Peyer's patch (tissue), 4 donors: ENCODE measurements around the gene KCNMA1.

ENCODE experiments used
- POLR2A ChIP-seq, 2 donors: fragments of 450-650 bp; IDR thresholded peaks; one replicate each; pipeline ENCODE4 v1.5.1; 2017; ENCODE audit warnings: antibody characterized with exemption in 2 of 2, mild to moderate bottlenecking in 2 of 2, moderate library complexity in 2 of 2
- TF ChIP-seq, protein P1 (sequence below), 6 experiments: fragments of 450-650 bp in 4 of 6; fragments of 200-600 bp in 2 of 6; sonication (generic) in 1 of 6; IDR thresholded peaks; one replicate each; pipeline ENCODE4 v1.5.1; 2017 to 2019; ENCODE audit warnings: antibody characterized with exemption in 6 of 6, mild to moderate bottlenecking in 3 of 6, moderate library complexity in 1 of 6

DNA sequence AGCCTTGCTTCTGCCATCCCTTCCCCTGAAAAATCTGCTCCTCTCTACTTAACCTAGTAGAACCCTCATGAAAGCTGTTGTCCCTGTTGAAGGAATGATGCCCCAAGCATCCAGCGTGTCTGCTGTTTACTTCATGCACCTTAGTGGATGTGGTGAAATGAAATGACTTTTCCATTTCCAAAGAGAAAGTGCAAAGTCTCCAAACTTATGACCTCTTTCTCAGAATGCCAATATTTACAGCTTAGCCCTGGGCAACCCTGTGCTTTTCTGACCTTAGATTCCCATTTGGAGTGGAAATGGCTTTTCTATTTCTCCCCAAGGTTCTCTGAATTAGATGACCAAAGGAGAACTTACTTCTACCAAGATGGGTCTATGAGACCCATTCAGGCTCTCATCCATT lies 256.9 kb downstream of the KCNMA1 start:
- TF ChIP-seq, protein P1, sequence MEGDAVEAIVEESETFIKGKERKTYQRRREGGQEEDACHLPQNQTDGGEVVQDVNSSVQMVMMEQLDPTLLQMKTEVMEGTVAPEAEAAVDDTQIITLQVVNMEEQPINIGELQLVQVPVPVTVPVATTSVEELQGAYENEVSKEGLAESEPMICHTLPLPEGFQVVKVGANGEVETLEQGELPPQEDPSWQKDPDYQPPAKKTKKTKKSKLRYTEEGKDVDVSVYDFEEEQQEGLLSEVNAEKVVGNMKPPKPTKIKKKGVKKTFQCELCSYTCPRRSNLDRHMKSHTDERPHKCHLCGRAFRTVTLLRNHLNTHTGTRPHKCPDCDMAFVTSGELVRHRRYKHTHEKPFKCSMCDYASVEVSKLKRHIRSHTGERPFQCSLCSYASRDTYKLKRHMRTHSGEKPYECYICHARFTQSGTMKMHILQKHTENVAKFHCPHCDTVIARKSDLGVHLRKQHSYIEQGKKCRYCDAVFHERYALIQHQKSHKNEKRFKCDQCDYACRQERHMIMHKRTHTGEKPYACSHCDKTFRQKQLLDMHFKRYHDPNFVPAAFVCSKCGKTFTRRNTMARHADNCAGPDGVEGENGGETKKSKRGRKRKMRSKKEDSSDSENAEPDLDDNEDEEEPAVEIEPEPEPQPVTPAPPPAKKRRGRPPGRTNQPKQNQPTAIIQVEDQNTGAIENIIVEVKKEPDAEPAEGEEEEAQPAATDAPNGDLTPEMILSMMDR (IDR thresholded peaks at IDR 0.05): no peak
- no peak for TF ChIP-seq POLR2A (IDR thresholded peaks at IDR 0.05)
